Astrocyte of the spinal cord (primary cell): ENCODE measurements around the gene CLCN6.

Experiments used
- DNase-seq: peaks from one replicate; pipeline ENCODE4 v3.0.0; 2011; ENCODE audit warnings: low read depth, low spot score
- H3K4me3 ChIP-seq: 2 replicates; pipeline ENCODE4 v1.5.1; 2011; ENCODE audit warnings: low read depth, mild to moderate bottlenecking, low read length, moderate library complexity
- CTCF ChIP-seq: IDR thresholded peaks from 2 replicates; pipeline ENCODE4 v1.5.1; 2012; ENCODE audit warnings: low read depth, mild to moderate bottlenecking, low read length, inconsistent platforms
- in situ Hi-C: cut with HindIII; loops from 2 replicates; pipeline ENCODE4 v1.10.0; 2017; ENCODE audit warnings: low sequenced_read_pairs

Gene CLCN6

DNA sequence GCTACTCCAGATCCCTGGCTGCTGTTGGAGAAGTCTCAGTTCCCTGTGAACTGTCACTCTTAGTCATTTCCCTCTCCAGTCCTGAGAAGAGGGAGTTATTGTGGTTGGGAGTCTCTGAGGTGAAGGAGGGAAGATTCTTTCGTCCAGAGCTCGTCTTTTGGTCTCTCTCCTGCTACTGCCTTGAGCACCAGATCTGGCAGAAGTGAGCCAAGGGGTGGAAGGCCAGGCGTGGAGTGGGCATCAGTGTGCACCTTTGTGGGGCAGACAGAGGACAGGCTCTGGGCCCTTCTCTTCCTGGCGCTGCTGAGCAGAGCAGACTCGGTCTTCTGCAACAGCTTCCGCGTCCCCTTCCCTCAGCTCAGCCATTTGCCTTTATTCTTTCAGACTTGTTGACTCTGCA is 19.1 kb downstream of the CLCN6 start:
- TF ChIP-seq CTCF, result no peak

GRCh38 chr1:11826946-11827345 is 21.0 kb downstream of the CLCN6 start:
- DNase-seq, result no peak
- H3K4me3 ChIP-seq, result no peak overlapping the region
- TF ChIP-seq CTCF, result no peak
- in situ Hi-C loops, result no loop called here

More for the DNA sequence above, 19.1 kb downstream of the CLCN6 start:
- DNase-seq, result no peak
- in situ Hi-C loops, result no loop called here
- H3K4me3 ChIP-seq, result no peak overlapping the region

- in situ Hi-C loops, result no loop called here
- H3K4me3 ChIP-seq, result no peak overlapping the region
- TF ChIP-seq CTCF, result no peak
- DNase-seq, result no peak
Measured at GRCh38 chr1:11828511-11828910, 22.5 kb downstream of the CLCN6 start.

GRCh38 chr1:11831945-11832725 is 26.1 kb downstream of the CLCN6 start:
- no peak overlapping the region for H3K4me3 ChIP-seq
- TF ChIP-seq CTCF, result no peak
- in situ Hi-C loops, result no loop called here
- DNase-seq, result no peak

- DNase-seq, result no peak
- in situ Hi-C loops, result no loop called here
- no peak overlapping the region for H3K4me3 ChIP-seq
- TF ChIP-seq CTCF, result no peak
Measured at GRCh38 chr1:11833497-11833896, 27.5 kb downstream of the CLCN6 start.

GRCh38 chr1:11833900-11834299 is 27.9 kb downstream of the CLCN6 start:
- no peak overlapping the region for H3K4me3 ChIP-seq
- TF ChIP-seq CTCF, result no peak
- no peak for DNase-seq
- in situ Hi-C loops, result no loop called here
